GM21825 (cell line): ENCODE measurements around the gene DDAH1.

Experiments used
- ATAC-seq: cut with Tn5 transposase; IDR thresholded peaks from one replicate; pipeline ENCODE4 v1.9.1; 2021; ENCODE audit warnings: mild to moderate bottlenecking, moderate library complexity; ENCODE audit not compliant: unreplicated experiment

Gene DDAH1

DNA sequence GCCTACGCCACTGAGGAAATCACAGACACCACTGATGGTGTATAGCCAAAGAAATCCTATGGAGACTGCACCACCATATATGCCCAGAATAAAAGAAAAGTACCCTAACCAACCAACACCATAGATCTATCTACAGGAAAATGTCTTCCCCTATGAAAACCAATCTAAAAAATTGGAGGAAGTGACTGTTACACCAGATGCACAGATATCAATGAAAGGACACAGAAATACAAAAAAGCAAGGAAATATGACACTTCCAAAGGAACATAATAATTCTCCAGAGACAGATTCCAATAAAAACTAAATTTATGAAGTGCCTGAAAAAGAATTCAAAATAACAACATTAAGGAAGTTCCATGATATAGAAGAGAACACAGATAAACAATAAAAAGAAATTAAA is 131.8 kb downstream of the DDAH1 start:
- no peak for ATAC-seq

DNA sequence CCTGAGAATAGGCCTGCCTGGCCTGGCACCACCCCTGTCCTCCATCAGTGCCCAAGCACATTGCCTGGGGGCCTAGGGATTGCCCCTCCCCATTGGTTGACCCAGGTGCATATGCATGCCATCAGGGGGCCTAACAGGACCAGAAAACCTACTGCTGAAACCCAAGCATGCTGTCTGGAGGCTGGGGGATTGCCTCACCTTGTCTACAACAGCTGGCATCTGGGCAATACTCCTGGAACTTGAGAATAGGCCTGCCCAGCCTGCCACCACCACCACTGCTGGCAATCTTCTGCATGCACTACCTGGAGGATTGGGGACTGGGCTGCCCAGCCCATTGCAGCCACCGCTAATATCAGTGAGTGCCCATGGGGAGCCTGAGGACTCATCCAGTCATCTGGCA is 132.4 kb downstream of the DDAH1 start:
- ATAC-seq = no peak

DNA sequence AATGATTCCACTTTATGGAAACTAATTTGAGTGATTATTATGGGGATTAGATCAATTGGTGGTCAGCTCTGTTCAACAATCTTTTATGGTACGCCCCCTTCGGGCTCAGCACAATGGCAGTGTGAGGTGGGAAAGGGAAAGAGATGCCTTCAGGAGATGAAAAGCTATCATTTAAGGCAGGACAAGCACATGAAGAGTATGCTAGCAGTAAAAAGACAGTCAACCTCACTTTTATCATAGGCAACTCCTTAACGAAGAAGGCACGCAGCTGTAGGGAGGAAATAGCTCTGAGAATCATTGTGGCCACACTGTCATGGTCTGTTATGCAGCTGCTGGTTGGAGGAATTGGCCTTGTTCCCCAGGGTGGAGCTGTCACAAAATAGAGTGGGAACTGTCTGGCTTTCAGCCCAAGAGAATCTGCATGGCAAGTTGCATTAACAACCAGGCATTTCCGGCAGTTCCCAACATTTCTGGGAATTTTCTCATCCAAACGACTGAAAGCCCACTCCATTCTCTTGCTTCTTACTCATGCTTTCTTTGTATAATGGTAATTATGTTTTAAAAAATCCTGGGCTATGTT is 134.2 kb downstream of the DDAH1 start:
- ATAC-seq = peak; percentile 52

DNA sequence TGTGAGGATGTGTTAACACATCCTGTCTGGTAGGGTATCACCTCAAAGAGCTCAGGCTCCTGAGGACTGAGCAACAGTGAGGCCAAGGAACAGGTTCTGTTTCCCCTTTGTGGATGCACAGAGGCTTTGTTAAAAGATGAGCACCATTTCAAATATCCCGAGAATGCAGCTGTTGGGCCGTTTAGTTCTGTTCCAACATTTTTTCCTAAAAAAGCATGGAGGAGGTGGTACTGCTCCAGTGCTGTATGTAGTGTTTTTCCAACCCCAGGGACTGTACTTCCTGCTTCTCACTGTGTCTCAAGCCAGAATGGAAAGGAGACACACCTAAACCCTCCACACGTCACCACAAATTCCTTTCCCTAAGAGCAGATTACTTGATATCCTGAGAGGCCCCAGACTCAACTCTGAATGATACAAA is 134.7 kb downstream of the DDAH1 start:
- no peak for ATAC-seq

DNA sequence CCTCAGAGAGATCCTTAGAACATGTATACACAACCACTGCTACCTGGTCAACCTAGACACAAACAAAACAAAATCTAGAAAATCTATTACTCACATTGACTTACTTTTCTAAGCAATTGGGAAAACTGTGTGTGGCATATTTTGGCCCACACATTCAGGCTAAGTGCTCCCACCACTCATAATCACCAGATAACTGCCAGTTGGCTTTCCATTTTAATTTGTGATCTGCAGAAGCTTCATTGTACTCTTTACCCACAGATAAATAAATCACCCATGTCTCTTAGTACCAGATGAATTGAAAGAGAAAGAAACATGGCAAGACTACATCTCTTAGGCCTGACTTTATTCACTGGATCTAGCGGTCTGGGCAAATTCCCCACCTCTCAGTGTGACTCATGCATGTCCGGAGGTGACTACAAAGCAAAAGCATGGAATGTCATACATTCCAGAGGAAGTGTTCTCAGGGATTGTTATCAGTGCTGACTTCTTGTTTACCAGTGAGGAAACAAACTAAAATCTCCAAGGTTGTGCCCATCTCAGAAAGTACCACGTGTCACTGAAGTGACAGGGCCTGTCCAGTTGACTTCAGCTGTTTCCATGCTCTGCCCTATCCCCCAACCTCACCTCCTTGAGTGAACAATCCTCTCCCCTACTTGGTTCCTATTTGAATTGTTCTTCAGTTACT is 136.1 kb downstream of the DDAH1 start:
- ATAC-seq = no peak

DNA sequence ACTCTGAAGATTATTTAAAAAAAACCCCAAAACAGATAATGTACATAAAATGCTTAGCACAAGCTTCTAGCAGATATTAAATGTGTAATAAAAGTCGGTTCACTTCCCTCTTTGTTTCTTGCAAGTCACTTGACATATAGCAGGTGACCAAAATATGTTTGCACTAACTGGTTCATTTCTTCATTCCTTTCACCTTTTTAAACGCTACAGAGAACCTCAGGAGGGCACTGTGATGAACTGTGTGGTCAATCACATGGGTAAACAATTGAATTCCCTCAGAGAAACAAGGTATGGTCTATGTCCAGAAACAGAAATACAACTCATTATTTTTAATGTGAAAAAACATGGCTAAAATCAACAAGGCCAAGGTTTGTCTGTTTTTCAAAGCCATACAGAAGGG is 137.2 kb downstream of the DDAH1 start:
- no peak for ATAC-seq

DNA sequence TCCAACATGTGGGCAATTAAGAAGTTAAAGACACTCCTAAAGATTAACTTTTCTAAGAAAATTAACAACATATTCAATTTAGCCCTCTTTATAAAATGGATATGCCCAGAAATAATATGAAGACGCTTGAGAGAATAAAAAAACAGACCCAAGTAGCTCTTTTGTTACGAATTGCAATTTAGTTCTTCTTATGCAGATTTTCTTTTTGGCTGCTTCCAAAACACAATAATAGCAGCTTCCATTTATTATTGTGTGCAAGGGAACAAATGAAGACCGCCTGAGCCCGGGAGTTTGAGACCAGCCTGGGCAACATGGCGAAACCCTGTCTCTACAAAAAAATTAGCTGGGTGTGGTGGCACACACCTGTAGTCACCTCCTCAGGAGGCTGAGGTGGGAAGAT is 138.1 kb downstream of the DDAH1 start:
- no peak for ATAC-seq

DNA sequence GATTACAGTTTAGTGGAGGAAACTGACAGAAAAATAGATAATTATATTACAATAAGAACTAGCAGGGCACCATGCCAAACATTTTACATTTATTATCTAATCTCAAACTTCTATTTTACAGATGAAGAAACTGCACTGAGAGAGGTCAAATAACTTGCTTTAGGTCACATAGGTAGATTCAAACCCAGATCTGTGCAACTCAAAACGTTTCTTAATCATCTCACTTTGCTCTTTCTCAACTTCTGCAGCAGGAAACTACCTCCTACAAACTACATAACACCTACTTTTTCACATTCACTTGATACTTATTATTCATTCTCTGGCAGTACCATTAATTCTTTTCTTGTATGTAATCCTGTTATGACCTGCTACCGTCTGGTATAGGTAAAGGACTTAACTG is 138.6 kb downstream of the DDAH1 start:
- no peak for ATAC-seq

DNA sequence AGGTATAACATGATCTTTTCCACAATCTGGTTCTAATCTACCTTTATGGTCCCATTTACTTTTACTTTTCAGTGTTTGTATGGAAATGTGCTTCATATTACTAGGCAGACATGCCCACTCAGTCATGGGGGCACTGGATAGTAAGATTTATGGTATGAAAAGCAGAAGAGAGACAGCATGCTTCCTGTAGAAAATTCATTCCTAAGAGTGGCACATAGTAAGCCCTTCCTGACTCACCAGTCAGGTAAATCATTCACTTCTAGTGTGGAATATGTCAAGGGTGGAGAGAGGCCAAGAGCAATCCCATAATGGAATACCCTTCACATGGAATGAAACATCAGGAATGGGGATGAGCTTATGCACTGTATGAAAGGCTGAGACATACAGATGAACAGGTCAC is 139.0 kb downstream of the DDAH1 start:
- no peak for ATAC-seq

DNA sequence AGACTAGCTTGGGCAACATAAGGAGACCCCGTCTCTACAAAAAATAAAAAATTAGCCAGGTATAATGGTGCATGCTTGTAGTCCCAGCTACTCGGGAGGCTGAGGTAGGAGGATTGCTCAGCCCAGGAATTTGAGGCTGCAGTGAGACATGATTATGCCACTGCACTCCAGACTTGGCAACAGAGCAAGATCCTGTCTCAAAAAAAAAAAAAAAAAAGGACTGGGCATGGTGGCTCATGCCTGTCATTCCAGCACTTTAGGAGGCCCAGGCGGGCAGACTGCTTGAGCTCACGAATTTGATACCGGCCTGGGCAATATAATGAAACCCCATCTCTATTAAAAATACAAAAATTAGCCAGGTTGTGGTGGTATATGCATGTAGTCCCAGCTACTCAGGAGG is 141.2 kb downstream of the DDAH1 start:
- no peak for ATAC-seq

DNA sequence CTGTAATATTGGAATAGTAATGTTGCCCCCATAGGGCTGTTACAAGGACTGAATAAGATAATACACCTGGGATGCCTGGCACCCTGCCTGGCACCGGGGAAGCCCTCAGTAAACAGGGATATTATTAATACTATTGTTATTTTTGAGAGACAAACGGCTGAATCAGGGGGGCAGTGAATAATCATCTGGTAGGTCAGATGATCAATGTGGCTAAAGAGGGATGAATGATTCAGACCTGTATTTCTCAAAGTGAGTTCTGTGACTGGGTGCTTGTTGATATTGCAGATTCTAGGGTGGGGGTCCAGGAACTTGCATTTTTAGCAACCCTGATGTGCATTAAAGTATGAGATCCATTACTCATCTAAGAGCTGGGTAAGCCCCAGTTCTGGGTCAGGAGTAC is 142.3 kb downstream of the DDAH1 start:
- no peak for ATAC-seq

DNA sequence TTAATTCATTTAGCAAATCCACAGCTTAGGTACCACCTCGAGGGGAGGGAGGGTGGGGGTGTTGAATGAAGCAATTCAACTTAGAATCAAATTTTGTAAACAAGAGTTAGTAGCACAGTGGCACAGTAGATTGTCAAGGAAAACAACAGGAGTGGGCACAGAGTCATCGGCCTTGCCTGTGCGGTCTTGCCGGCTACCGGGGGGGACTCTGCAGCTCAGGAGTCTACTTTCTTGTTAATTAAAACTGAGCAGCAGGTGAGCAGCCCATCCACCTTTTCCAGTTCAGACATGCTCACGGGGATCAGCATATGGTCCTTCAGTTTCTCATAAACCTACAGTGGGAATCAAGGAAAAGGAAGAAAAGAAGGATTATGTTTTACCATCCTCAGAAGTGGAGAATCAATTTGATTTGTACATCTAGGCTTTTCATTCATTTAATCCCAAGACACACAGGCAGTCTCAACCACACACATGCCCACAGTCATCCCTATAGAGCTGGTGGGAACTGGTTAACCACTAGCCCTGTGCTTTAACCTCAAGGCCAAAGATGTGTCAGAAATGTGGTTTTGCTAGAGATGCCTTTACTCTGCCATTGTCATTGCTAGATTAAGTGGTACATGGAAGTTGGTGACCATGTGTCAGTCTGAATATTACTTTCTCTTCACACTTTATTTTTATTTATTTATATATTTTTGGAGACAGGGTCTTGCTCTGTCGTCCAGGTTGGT is 143.6 kb downstream of the DDAH1 start:
- peak; percentile 54 for ATAC-seq

DNA sequence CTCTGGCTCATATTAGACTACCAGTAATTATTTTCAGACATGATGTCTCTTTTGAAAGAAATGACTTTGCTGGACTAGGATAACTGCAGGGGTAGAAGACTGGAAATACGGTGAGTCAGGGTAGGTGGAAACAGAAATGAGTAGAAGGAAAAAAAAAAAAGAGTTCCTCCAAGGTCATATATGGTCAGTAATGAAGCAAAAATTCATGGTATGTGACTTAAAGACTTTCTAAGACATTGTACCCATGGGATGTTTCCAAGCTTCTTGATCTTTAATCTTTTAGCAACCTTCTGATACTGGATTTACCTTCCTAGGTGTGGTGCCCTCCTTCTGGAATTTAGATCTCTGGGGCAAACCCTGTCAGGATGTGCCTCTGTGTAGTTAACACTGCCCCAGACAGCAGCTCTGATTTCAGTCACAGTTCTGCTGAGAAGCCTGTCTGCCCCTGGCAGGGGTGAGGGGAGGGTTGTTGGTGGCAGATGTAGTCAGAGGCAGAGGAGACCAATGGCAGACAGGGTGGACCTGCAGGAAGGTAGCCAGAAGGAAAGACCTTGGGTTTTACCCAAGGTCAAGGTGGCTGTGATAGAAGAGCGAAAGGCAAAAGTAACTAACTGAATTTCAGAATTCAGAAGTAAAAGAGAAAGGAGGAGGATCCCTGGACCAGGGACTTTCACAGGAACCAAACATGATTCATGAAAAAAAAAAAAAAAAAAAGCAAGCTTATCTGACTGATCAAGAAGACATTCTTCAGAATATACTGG is 144.4 kb downstream of the DDAH1 start:
- no peak for ATAC-seq

DNA sequence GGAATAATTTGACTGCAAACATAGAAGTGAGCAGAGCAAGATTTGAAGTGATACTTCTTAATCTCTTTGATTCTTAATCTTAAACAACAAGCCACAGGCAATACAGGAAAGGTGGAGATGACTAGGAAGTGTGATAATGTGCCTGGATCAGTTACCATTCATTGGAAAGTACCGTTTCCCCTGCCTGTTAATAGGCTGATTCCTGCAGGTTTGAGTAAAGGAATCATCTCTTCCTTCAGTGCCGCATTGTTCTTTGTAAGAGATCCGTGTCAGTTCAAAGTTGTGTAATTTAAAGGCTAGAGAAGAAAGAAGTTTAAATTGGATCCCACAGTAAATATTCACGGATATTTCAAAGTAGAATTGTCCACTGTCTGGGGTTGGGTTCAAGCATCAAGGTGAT is 145.0 kb downstream of the DDAH1 start:
- no peak for ATAC-seq

DNA sequence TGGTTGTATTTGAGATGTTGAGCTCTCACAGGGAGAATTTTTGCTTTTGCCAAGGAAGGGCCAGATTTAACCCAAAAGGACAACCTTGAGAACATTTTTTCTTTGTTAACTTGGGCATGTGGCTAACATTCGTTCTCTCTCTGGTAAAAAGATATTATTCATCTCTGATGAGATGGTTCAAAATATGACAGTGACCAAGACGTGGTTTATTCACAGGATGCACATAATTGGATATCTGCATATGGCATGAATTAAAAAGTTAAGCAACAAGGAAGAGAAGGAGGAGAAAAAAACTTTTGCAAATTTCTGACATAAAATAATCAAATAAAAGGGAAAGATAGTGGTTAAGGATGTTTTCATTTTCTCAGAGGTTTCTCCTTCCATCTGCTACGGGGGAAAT is 145.5 kb downstream of the DDAH1 start:
- ATAC-seq = no peak

DNA sequence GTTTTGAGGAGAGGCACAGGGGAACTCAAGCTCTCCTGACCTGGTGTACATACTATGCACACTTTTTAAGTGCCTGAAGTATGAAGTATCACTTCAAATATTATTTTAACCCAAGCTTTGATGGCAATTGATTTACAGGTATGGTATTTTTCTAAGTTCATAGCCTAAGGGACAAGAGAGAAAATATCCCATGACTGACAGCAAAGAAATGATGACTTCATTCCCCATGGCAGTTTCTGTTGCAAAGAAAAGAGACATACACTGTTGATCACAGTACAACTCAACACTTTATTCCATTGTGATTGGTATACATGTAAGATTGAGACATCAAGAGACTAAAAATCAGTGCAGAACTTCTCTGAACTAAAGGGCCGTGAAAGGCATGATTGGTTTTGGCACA is 146.7 kb downstream of the DDAH1 start:
- ATAC-seq = no peak

DNA sequence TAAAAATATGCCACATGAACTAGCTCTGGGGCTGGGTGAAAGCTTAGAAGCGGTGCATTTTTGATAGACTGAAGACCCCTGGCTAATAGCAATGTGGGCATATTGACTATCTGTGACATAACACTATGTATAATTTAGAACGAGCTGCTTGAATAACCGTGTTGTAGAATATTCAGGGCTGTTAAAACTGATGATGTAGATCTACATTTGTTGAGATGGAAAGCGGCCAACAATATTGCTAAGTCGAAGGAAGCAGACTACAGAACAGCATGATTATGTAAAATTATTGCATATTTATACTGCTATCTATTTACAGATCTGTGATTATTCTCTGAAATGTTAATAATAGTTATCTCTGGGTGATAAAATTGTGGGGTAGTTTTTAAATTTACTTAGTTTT is 147.4 kb downstream of the DDAH1 start:
- no peak for ATAC-seq

DNA sequence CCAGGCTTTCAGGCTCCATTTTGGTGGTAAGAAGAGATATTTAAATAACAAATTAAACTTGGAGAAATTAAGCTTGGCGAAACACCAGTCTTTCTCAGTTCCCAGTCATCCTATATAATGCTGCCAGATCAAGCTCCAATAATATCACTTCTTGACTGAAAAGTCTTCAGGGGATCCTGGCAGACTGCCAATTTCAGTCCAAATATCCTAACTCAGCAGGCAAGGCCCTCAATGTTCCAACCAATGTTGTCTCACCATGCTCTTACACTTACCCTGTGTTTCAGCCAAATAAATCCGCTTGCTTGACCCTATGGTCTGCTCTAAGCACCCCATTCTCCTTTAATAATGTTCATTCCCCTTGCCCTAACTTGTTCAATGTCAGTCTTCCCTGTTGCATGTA is 148.6 kb downstream of the DDAH1 start:
- no peak for ATAC-seq

DNA sequence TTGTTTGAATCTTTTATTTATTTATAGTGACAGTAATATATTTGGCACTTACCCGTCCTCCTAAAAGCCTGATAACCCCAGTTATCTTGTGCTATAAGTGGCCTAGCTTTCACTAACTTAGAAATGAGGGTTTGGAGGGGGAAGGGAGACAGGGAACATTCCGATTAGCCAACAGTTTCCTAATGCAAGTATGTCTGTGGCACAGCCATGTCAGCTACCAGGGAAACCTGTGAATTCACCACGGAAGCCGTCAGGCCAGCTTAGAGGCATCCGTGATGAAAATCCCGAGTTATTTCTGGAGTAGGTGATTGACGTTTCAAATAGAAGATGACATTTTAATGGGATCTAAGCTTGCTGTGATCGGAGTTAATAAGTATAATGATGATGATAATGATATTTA is 149.2 kb downstream of the DDAH1 start:
- ATAC-seq = no peak

DNA sequence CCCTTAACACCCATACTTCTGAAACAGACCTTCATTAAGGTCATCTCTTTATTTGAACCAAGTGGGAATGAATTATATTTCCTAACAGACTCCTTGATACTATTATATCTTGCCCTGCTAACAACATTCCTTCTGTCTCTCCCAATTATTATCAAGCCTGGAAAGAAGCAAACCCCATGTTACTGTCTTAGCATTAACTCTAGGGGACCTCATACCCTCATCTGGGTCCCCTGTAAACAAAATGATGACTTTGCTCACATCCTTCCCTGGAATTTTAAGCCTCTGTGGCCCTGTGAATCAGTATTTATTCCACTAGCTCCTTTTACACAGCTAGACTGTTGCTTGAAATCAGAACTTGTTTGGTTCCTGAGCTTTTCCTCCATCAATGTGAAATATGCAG is 150.2 kb downstream of the DDAH1 start:
- ATAC-seq = no peak

DNA sequence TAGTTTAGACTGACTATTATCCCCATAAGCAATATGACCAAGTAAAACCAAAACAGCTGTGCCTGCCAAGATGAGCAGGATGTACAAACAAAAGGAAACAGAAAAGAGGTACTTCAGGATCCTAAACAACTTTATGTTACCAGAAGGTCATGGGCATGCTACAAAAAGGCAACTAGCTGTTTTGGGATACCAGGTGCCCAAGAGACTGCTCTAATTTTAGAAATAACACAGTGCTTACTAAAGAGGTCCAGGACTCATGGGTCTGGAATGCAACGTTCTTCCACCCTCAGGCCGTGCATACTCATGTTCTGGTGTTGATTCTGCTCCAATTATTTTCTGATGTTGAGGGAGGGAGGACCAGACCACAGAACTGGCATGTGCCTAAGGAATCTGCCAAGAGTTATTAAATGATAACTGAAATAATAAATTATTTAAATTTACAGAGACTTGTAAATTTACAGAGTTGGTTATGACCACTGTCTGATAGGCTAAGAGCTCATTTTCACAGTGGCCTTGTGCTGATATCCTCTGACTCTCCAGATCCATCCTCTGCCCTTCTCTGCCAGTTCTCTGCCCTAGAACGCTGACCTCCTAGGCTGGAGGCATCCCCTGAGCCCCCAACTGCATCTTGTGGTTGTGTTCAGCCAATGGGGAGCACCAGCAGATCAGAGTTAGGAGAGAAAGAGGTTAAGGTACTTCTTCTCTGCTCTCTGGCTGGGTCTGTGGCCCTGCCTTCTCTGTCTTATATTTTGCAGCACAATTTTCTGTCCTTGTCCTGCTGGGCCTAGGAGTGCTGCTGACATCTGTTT is 150.9 kb downstream of the DDAH1 start:
- ATAC-seq = no peak
